Activated CD4-positive, alpha-beta T cell treated with anti-CD3 and anti-CD28 coated beads, Interleukin-2, amount 50 U/mL, for 1 hour (primary cell): Measurements from ENCODE around the gene TNRC6C.
"Not testable (repeated sequence)": the region's sequence is repeated elsewhere in the genome, so short reads cannot be mapped to it uniquely, and the experiment has no call there.

ENCODE experiments used
- DNase-seq: peaks from one replicate; pipeline ENCODE4 v3.0.0-alpha.2; 2020

The TNRC6C gene

DNA sequence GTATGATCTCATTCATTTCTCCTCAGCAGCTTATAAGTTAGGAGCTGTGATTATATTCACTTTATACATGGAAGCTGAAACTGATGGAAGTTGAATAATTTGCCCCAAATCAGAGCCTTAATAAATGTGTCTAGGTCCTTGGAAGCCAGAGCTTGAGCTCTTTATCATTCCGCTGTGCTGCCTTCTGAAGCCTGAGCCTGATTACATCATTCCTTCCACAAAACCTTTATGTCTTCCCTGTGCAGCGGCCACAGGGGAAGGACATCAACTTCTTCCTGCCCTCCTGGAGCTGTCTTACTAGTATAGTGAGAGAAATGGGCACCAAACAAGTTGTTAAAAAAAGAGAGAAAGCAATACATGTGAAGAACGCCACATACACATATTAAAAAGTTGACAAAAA lies 6.8 kb downstream of the TNRC6C start:
- DNase-seq = no peak

DNA sequence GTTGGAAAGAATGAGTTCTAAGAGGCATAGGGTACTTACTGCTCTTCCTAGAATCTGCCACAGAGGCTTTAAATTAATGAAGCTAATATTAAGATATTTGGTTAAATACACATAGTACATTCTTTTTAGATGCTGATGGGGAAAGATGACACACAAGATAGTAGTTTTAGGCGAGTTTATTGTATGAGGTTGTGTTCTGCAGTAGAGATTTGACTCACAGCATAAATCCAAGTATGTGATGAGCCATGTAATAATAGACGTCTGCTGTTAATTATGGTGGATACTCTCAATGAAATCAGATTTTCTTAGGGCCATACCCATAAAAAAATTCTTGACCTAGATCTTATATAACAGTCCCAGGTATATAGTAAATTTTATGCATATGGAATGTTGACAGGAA lies 8.0 kb downstream of the TNRC6C start:
- no peak for DNase-seq

DNA sequence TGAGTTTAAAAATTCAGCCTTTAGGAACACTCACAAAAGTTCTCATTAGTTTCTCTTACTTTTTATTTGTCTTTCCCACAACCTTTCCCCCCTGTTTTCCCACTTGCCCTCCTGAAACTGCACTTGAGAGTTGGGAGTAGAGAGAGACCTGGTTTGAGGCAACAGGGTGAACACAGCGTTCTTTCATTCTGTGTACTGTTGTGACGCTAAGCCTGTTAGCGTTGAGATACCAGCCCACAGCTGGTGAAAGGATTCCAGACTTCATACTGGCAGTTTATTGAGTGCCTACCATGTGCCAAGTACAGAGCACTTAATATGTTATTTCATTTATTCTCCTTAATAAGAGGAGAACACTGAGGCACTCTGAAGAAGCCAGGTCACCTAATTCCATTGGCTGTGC lies 10.3 kb downstream of the TNRC6C start:
- DNase-seq = no peak

DNA sequence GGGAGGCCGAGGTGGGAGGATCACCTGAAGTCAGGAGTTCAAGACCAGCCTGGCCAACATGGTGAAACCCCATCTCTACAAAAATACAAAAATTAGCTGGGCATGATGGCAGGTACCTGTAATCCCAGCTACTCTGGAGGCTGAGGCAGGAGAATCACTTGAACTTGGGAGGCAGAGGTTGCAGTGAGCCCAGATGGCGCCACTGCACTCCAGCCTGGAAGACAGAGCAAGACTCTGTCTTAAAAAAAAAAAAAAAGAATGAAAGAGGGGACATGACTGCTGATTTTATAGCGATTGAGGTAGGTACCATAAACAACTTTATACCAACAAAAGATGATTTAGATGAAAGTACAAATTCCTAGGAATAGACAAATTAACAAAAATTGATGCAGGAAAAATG lies 13.8 kb downstream of the TNRC6C start:
- DNase-seq = not testable (repeated sequence)

DNA sequence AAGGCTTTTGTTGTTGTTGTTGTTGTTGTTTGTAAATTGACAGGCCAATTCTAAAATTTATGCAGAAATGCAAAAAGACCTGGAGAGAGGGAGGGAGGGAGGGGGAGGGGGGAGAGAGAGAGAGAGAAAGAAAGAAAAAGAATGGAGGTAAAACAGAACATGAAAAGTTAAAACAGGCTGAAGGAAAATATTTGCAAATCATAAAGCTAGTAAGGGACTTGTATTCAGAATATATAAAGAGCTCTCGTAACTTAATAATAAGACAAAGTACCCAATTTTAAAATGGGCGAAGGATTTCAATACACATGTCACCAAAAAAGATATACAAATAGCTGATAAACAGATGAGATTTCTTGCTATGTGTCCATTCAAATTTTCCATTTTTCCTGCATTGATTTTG lies 15.4 kb downstream of the TNRC6C start:
- DNase-seq = no peak

DNA sequence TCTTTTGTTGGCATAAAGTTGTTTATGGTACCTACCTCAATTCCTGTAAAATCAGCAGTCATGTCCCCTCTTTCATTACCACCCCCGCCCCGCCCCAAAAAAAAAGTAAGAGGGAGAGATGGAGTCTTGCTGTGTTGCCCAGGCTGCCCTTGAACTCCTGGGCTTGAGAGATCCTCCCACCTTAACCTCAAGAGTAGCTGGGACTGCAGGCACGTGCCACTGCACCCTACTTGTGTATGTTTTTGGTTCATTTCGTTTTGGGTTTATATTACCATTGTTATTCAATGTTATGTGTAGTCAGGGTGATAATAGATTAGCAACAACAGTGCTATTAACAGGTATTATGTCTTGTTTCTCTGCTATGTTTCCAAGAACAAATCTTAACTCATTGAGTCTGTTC lies 15.9 kb downstream of the TNRC6C start:
- DNase-seq = no peak

DNA sequence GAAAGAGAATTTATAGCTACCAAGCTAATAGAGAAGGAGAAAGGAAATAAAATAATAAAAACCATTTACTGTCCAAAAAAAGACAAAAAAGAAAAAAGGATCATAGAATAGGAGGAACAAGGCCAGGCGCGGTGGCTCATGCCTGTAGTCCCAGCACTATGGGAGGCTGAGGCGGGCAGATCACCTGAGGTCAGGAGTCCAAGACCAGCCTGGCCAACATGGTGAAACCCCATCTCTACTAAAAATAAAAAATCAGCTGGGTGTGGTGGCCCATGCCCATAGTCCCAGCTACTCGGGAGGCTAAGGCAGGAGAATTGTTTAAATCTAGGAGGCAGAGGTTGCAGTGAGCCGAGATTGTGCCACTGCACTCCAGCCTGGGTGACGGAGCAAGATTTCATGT lies 23.9 kb downstream of the TNRC6C start:
- not testable (repeated sequence) for DNase-seq

DNA sequence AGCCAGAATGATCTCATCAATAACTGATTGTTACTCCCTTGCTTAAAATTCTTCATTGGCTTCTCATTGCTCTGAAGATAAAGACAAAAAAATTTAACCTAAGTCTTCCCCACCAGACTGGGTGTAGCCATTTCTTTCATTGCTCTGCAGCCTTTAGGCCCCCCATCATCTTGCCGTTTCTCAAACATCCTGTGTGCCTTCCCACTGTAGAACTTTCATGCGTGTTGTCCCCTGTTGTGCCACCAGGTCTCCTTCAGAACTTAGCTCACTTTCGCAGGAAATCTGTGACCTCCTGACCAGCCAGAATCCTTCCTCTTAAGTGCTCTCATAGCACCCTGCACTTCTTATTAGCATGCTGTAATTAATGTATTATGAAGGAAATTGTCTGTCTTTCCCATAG lies 31.8 kb downstream of the TNRC6C start:
- DNase-seq = no peak

DNA sequence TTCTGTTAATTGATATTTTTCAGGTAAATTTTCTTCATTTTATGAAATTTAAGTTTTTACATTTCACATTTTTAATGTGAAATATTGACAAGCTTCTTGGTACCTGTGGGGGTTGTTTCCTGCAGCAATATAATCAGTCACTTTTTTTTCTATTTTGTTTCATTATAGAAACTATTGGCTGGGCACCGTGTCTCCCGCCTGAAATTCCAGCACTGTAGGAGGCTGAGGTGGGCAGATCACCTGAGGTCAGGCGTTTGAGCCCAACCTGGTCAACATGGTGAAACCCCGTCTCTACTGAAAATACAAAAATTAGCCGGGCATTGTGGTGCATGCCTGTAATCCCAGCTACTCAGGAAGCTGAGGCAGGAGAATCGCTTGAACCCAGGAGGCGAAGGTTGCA lies 35.2 kb downstream of the TNRC6C start:
- DNase-seq = not testable (repeated sequence)

DNA sequence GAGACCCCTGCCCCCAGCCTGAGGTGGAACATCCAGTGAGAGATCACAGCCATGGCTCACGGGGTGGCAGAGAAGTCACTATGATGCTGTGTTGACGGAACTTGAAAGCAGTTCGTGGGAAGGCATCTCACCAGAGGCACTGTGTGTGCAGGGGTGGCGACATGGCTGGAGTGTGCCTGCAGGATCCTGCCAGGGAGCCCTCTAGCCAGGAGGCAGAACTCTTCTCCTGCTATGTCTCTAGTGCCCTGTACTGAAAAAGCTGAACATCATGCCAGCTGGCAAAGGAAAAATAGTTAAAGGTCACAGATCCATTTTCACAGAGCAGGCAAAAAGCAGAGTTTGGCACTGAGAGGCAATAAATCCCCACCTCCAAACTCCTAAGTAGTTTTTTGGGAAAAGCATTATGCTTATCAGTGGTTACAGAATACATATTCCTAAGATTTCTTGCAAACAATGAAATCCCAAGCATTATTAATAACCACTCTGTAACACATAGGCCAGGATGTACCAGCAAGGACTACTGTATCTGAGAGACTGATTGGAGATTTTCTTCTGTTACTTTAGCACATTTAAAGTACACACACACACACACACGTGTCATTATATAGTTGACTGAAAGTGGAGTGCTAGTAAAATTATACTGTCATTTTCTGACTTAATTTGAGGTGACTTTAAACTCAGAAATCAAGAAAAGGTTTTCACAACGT lies 36.8 kb downstream of the TNRC6C start:
- peak; percentile 9 for DNase-seq

DNA sequence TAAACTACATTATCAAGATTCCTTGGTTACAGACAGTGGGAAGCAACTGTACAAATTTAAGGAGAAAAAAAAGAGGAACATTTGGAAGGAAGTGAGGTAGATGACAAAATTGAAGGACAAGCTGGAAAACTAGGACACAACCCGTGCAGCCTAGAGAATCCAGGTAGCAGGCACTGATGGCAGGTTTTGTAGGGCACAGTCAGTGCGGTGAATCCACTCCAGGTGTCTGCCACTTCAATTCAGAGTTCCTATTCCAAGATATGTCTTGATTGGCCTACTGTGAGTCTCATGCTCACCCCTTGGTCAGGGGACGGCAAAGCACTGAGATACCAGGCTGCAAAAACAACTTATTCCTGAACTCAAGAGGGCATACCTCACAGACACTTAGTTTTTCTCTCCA lies 37.8 kb downstream of the TNRC6C start:
- DNase-seq = no peak

DNA sequence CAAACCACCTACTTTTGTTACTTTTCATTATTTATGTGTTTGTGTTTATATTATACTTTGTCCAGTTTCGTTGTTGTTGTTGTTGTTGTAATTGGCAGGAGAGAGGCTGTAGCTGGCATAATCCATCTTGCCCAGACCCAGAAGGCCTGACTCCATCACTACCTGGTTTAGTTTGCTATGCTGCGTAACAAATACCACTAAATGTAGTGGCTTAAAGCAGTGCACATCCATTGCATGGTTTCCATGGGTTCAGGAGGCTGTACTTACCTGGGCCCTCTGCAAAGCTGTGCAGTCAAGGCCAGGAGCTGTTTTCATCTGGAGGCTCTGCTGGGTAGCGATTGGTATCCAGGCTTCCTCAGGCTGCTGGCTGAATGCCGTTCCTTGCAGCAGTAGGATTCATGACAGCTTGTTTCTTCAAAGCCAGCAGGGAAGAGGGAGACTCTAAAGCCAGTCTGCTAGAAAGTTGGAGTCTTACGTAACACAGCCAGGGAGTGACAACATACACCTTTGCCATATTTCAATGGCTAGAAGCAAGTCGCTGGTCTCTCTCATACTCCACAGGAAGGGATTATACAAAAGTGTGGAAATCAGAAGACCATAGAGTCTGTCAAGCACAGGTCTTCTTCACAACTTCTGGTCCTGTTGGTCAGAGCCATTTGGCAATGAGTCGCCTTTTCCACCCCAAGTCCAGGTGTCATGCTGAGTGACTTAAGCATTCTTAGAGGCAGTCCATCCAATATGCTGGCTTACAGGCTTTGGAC lies 41.1 kb downstream of the TNRC6C start:
- no peak for DNase-seq

DNA sequence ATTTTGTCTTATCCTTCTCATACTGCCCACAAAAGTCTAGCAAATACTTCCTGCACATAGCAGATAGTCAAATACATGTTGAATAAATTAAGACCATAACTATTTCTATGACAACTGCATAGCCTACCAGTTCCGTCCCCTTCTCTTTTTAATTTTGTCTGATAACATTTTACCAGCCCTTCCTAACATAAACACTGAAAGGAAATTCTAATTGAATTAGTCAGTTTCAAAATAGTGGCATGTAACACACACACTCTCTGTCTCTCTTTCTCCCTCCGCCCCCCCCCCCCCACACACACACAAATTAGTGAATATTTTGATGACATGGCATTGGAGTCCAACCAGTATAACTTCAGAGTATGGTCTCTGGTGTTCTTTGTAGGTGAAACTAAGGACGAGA lies 41.8 kb downstream of the TNRC6C start:
- no peak for DNase-seq

DNA sequence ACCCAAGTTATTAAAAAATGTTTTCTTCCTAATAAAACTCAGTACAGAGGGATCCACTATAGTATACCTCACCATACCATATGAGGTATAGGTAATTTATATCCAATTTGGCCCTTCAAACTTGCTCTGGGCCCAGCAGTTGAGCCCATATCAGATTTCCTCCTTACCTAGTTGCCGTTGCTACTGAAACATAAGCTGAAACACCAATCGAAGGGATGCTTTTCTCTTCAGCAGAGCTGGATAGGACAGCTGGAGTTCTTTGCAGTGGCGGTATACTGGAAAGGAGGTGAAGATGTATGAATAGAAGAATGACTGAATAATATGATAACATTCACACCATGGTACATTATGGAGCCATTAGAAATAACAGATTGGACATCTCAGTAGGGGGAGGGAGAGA lies 42.7 kb downstream of the TNRC6C start:
- no peak for DNase-seq

DNA sequence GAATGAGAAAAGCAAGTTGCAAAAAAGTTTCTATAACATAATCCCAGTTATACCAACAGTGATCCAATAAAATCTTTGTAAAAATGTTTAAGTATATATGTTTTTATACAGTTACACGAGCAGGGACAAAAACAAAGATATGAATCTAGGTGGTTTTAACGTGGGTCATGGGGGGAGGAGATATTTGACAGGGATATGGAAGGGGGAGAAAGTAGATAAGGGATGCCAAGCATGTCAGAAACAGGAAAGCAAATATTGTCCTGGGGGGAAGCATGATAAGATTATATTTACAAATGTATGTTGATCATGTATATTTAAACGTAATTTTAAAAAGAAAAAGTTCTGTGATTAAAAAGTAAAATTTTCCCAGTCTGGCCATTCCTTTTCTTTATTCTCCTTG lies 43.1 kb downstream of the TNRC6C start:
- no peak for DNase-seq

DNA sequence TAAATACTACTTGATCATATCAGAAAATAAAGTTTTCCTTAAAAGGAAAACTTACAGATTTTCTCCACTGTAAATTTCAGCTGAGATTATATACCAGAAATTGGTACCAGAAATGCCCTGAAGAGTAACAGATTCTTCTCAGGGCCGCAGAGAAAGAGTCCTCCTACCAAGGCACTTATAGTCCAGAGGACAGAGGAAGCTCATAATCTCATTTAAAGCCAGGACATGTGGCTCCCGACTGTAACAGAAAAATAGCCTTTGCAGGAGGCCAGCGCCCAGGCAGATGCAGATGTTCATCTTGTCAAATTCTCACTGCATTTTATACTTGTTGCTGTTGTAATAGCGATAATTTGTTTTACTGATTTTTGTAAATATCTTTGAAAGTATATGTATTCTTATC lies 43.7 kb downstream of the TNRC6C start:
- no peak for DNase-seq

DNA sequence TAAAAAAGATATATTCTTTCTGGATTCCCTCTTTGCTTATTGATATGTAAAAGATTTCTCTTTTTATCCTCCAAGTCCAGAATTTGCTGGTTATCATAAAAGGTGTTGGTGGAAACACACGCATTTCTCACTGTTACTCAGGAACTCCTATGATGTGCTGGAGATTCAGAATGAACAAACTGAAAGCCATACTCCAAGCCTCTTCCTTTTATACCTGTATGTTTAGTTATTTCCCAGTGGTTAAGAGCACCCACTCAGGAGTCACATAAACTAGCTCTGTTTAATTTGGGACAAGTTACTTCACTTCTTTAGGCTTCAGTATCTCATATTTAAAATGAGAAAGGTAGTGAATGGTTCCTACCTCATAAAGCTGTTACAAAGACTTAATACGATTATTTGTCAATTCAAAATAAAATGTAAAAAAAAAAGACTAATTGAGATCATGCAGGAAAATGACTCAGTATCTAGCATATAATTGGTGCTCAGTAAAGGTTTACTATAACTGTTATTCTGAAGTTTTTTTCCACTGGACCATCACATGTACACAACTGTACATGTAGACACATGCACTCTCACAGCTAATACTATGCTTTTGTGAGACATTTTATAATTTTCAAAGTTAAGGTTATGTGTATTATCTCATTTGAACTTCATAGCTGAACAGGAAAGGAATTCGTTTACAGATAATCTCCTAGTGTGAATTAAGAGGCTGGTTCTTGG lies 47.1 kb downstream of the TNRC6C start:
- no peak for DNase-seq

DNA sequence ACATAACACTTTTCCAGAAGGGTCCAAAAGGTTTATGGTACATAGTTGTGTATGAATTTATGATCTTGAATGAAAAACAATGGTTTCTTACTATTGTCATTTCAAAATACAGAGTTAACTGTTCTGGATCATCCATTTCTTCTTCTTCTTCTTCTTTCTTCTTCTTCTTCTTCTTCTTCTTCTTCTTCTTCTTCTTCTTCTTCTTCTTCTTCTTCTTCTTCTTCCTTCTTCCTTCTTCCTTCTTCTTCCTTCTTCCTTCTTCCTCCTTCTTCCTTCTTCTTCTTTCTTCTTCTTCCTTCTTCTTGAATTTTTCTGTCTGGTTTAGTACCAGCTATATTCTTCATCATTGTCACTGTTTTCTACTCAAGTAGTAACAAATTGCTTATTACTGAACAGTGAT lies 47.8 kb downstream of the TNRC6C start:
- DNase-seq = no peak

DNA sequence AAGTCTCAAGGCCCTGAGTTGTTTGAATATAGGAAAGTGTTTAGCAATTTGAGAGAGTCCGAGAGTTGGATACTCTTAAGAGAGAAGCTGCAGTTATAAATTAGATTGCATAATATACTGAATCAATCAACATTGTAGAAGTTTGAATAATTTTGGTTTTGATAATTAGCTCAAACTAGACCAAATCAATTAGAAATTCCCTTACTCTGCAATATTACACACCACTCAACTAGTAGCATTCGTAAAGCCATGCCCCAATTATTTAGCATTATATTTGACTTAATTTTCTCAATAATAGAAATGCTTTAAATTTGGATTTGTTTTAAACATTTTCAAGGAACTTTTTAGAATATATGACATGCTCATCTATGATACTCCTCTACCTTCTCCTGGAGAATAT lies 49.1 kb downstream of the TNRC6C start:
- DNase-seq = no peak

DNA sequence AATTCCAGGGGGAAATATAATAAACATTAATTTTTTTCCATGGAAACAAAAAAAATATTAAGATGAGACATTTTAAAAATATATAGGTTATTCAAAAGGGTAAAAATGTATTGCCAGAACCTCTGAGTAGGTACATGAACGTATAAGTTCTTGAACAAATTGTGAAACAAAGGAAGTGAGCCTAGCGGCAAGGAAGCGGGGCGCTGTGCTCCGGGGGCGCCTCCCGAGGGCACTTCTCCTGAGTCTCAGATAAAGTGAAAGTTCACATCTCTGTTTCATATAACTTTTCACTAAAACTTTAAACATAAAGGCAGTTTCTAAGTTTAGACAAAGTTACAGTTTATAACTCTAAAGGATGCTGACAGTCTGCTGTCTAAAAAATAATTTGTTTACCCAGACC lies 52.3 kb downstream of the TNRC6C start:
- DNase-seq = peak; percentile 22

DNA sequence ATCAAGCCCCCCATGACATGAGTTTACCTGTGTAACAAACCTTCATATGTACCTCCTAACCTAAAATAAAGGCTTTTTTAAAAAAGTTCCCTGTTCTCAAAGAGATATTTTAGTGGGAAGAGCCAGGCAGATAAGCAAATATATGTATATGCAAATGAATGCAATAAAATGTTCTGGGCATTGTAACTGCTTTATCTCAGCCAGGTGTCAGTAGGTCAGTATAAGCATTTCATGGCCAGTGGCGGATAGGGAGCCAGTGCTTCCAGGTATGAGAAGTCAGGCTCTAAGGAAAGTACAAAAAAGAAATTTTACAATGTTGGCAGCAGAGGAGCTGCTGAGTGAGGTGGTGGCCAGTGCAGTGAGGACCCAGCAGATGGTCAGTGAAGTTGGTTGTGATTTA lies 53.9 kb downstream of the TNRC6C start:
- no peak for DNase-seq

DNA sequence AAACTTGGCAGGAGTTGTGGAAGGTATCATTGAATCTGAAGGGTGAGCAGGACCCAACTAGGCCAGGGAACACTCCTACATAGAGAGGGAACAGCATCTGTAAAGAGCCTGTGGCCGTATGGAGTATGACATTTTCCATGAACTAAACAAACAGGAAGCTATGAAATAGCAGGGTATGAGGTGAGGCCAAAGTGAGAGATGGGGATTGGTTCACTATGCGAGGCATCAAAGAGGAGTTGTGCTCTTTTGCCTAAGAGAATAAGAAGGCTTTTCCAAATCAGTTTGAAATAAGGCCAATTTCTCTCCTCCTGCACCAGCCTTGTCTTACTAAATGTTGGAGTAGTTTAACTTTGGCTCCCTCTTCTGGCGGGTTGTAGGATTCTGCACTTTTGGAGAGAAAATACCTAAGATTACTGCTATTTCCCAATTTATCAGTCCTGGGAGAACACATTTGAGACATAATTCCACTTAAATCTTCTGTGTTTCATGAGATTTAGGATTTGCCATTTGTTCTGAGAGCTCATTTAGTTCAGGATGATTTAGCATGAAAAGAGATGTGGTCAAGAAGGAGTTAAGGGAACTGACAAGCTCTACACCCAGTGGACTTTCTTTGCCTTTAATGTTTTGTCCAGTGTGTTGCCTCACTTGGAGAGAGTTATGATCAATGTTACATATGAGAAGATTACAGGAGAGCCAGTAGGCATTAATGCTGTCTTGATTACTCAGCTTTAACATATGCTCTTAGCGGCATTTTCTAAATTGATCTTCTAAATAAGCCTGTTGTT lies 55.4 kb downstream of the TNRC6C start:
- peak; percentile 43 for DNase-seq

DNA sequence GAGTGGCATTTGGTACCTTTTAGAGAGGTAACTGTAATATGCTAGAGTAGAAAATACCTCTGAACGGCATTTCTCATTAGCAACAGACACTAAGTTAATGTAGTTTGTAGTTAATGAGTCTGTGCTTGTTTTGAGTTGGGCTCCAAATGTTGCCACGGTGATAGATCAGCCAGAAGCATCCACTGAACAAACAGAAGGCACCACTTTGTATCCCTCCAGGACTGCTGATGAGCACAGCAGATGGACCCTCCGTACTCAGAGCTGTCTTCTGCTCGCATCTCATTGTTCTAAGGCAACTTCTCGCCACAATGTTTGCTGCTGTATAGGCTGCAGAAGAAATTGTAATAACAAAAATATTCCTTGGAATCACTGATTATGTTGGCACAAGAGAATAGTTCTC lies 56.1 kb downstream of the TNRC6C start:
- DNase-seq = no peak
